ENCODE results near the gene LCT.

DNA sequence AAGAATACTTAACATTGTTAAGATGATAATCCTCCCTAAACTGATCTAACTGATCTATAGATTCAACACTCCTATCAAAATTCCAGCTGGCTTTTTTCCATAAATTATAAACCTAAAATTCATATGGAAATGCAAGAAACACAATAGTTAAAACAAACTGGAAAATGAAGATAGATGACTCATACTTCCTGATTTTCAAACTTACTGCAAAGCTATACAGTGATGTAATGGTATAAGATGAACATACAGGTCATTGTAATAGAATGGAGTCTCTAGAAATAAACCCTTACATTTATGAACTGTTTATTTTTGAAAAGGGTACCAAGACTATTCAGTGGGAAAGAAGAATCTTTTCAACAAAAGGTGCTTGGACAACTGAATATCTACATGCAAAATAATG lies 63.1 kb downstream of the LCT start:
- TF ChIP-seq CTCF (conservative IDR thresholded peaks at IDR 0.05; ENCODE audit: low read depth in 2 of 2) (no peak), POLR2AphosphoS5 (IDR thresholded peaks at IDR 0.05; ENCODE audit: low read depth) (no peak), ZNF331 (CRISPR knock-in tag; IDR thresholded peaks at IDR 0.05; ENCODE audit: low read depth) (no peak), EZH2phosphoT487 (IDR thresholded peaks at IDR 0.05; ENCODE audit: unreplicated experiment) (no peak), ETS1 (IDR thresholded peaks at IDR 0.05) (no peak), JUNB (IDR thresholded peaks at IDR 0.05; ENCODE audit: unreplicated experiment) (no peak), EZH2 (IDR thresholded peaks at IDR 0.05; ENCODE audit: low read depth, unreplicated experiment) (no peak), CREB1 (CRISPR knock-in tag; IDR thresholded peaks at IDR 0.05; ENCODE audit: low read depth) (no peak), ZNF114 (CRISPR knock-in tag; IDR thresholded peaks at IDR 0.05) (no peak), STAT1 (IDR thresholded peaks at IDR 0.05; ENCODE audit: unreplicated experiment) (no peak)
- TF ChIP-seq, protein P1, sequence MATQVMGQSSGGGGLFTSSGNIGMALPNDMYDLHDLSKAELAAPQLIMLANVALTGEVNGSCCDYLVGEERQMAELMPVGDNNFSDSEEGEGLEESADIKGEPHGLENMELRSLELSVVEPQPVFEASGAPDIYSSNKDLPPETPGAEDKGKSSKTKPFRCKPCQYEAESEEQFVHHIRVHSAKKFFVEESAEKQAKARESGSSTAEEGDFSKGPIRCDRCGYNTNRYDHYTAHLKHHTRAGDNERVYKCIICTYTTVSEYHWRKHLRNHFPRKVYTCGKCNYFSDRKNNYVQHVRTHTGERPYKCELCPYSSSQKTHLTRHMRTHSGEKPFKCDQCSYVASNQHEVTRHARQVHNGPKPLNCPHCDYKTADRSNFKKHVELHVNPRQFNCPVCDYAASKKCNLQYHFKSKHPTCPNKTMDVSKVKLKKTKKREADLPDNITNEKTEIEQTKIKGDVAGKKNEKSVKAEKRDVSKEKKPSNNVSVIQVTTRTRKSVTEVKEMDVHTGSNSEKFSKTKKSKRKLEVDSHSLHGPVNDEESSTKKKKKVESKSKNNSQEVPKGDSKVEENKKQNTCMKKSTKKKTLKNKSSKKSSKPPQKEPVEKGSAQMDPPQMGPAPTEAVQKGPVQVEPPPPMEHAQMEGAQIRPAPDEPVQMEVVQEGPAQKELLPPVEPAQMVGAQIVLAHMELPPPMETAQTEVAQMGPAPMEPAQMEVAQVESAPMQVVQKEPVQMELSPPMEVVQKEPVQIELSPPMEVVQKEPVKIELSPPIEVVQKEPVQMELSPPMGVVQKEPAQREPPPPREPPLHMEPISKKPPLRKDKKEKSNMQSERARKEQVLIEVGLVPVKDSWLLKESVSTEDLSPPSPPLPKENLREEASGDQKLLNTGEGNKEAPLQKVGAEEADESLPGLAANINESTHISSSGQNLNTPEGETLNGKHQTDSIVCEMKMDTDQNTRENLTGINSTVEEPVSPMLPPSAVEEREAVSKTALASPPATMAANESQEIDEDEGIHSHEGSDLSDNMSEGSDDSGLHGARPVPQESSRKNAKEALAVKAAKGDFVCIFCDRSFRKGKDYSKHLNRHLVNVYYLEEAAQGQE (IDR thresholded peaks at IDR 0.05; ENCODE audit: unreplicated experiment), result no peak
- TF ChIP-seq, protein P2, sequence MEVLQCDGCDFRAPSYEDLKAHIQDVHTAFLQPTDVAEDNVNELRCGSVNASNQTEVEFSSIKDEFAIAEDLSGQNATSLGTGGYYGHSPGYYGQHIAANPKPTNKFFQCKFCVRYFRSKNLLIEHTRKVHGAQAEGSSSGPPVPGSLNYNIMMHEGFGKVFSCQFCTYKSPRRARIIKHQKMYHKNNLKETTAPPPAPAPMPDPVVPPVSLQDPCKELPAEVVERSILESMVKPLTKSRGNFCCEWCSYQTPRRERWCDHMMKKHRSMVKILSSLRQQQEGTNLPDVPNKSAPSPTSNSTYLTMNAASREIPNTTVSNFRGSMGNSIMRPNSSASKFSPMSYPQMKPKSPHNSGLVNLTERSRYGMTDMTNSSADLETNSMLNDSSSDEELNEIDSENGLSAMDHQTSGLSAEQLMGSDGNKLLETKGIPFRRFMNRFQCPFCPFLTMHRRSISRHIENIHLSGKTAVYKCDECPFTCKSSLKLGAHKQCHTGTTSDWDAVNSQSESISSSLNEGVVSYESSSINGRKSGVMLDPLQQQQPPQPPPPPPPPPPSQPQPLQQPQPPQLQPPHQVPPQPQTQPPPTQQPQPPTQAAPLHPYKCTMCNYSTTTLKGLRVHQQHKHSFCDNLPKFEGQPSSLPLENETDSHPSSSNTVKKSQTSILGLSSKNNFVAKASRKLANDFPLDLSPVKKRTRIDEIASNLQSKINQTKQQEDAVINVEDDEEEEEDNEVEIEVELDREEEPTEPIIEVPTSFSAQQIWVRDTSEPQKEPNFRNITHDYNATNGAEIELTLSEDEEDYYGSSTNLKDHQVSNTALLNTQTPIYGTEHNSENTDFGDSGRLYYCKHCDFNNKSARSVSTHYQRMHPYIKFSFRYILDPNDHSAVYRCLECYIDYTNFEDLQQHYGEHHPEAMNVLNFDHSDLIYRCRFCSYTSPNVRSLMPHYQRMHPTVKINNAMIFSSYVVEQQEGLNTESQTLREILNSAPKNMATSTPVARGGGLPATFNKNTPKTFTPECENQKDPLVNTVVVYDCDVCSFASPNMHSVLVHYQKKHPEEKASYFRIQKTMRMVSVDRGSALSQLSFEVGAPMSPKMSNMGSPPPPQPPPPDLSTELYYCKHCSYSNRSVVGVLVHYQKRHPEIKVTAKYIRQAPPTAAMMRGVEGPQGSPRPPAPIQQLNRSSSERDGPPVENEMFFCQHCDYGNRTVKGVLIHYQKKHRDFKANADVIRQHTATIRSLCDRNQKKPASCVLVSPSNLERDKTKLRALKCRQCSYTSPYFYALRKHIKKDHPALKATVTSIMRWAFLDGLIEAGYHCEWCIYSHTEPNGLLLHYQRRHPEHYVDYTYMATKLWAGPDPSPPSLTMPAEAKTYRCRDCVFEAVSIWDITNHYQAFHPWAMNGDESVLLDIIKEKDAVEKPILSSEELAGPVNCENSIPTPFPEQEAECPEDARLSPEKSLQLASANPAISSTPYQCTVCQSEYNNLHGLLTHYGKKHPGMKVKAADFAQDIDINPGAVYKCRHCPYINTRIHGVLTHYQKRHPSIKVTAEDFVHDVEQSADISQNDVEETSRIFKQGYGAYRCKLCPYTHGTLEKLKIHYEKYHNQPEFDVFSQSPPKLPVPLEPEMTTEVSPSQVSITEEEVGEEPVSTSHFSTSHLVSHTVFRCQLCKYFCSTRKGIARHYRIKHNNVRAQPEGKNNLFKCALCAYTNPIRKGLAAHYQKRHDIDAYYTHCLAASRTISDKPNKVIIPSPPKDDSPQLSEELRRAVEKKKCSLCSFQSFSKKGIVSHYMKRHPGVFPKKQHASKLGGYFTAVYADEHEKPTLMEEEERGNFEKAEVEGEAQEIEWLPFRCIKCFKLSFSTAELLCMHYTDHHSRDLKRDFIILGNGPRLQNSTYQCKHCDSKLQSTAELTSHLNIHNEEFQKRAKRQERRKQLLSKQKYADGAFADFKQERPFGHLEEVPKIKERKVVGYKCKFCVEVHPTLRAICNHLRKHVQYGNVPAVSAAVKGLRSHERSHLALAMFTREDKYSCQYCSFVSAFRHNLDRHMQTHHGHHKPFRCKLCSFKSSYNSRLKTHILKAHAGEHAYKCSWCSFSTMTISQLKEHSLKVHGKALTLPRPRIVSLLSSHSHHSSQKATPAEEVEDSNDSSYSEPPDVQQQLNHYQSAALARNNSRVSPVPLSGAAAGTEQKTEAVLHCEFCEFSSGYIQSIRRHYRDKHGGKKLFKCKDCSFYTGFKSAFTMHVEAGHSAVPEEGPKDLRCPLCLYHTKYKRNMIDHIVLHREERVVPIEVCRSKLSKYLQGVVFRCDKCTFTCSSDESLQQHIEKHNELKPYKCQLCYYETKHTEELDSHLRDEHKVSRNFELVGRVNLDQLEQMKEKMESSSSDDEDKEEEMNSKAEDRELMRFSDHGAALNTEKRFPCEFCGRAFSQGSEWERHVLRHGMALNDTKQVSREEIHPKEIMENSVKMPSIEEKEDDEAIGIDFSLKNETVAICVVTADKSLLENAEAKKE (CRISPR knock-in tag; IDR thresholded peaks at IDR 0.05), result no peak

Data from GM23338 (cell line).